NCI-H2107 treated with DMSO at 0.1 percent for 48 hours (cell line): Measurements from ENCODE around the gene SMAD3.
"Not testable (repeated sequence)": the region's sequence is repeated elsewhere in the genome, so short reads cannot be mapped to it uniquely, and the experiment has no call there.

Experiments used
- DNase-seq: peaks from one replicate; lab custom pipeline; 2025; ENCODE audit not compliant: unreplicated experiment; lab: John Stamatoyannopoulos, UW

The SMAD3 gene

GRCh38 chr15:67140078-67140833, 74.9 kb downstream of the SMAD3 start:
- no peak for DNase-seq

- no peak for DNase-seq
Observed at GRCh38 chr15:67142092-67142766, 76.8 kb downstream of the SMAD3 start.

- DNase-seq = no peak
Observed at GRCh38 chr15:67142767-67143100, 77.3 kb downstream of the SMAD3 start.

- no peak for DNase-seq
Observed at GRCh38 chr15:67143646-67144045, 78.2 kb downstream of the SMAD3 start.

GRCh38 chr15:67144609-67145311, 79.4 kb downstream of the SMAD3 start:
- no peak for DNase-seq

GRCh38 chr15:67145312-67145610, 79.9 kb downstream of the SMAD3 start:
- DNase-seq = no peak

GRCh38 chr15:67145710-67146109, 80.3 kb downstream of the SMAD3 start:
- no peak for DNase-seq

- DNase-seq = no peak
Observed at GRCh38 chr15:67146234-67146633, 80.8 kb downstream of the SMAD3 start.

GRCh38 chr15:67146875-67147381, 81.5 kb downstream of the SMAD3 start:
- no peak for DNase-seq

- DNase-seq = no peak
Observed at GRCh38 chr15:67147396-67147949, 82.1 kb downstream of the SMAD3 start.

GRCh38 chr15:67148196-67148701, 82.8 kb downstream of the SMAD3 start:
- DNase-seq = peak; percentile 26

- DNase-seq = no peak
Observed at GRCh38 chr15:67149068-67149772, 83.8 kb downstream of the SMAD3 start.

GRCh38 chr15:67149773-67150022, 84.3 kb downstream of the SMAD3 start:
- DNase-seq = no peak

- DNase-seq = no peak
Observed at GRCh38 chr15:67150023-67150860, 84.8 kb downstream of the SMAD3 start.

- DNase-seq = no peak
Observed at GRCh38 chr15:67152429-67152828, 87.0 kb downstream of the SMAD3 start.

- DNase-seq = not testable (repeated sequence)
Observed at GRCh38 chr15:67153044-67153443, 87.6 kb downstream of the SMAD3 start.

GRCh38 chr15:67154249-67154648, 88.8 kb downstream of the SMAD3 start:
- DNase-seq = no peak

- no peak for DNase-seq
Observed at GRCh38 chr15:67156426-67156825, 91.0 kb downstream of the SMAD3 start.

GRCh38 chr15:67156834-67157233, 91.4 kb downstream of the SMAD3 start:
- no peak for DNase-seq

- no peak for DNase-seq
Observed at GRCh38 chr15:67157521-67158252, 92.3 kb downstream of the SMAD3 start.
